IPS DF 4.7 (cell line): ENCODE data around the gene DLK1.

ENCODE experiments used
- DNase-seq: peaks from one replicate; pipeline ENCODE4 v3.0.0-alpha.2; 2013; ENCODE audit warnings: low spot score; ENCODE audit errors: extremely low read depth

DLK1 gene

GRCh38 chr14:100693877-100694578 lies 32.7 kb upstream of the DLK1 start:
- DNase-seq, result no peak

DNA sequence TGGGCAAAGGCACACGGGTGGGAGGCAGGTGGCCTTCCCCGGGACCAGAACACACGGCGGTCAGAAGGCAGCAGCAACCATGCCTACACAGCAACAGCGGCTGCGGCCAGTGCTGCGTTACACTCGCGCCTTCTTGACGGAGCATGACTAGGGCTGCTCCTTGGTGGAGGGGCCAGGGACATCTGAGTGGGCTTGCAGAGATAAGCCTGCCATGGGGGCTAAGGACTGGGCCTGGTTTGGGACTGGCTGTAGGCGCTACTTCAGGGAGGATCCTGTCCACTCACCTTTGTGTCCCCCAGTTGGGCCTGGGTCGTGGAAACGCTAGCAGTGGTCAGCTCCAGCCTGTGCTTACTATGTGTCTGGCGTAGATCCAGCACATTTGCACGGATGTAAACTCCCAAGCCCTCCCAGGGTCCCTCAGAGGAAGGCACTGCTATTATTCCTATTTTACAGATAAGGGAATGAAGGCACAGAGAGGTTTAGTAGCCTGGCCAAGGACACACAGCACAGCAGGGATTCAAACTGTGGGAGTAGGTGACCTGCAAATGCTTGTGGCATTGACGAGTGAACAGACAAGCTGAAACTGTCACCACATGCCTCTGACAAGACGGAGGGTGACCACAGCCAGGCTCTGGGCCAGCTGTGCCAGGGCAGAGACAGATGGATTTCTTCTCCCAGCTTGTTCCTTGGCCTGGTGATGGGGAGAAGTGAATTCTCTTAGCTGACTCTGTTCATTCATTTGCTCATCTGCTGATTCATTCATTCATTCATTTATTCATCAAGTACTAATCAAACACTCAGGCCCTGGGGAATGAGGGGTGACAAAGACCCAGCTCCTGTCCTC lies 31.9 kb upstream of the DLK1 start:
- no peak for DNase-seq

GRCh38 chr14:100695423-100695738 lies 31.3 kb upstream of the DLK1 start:
- DNase-seq, result no peak

DNA sequence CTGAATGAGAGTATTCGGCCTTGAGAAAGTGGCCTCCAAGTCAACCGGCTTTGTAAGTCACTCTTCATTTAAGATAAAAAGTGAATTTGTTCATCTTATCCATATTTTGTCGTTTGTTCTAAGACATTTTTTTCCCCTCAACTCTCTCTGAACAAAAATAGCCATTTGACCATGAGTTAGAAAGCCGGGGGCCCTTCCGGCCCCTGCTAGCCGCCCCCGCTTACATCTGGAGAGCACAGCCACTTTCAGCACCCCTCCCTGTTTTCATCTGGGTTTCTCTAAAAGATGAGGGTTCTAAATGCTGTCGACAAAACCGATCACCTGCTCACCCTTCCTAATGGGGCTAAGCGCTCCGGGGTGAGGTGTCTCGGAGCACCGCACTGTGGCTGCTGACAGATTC lies 30.7 kb upstream of the DLK1 start:
- no peak for DNase-seq

GRCh38 chr14:100696590-100696989 lies 30.1 kb upstream of the DLK1 start:
- DNase-seq, result no peak

GRCh38 chr14:100698066-100698465 lies 28.6 kb upstream of the DLK1 start:
- DNase-seq, result no peak

DNA sequence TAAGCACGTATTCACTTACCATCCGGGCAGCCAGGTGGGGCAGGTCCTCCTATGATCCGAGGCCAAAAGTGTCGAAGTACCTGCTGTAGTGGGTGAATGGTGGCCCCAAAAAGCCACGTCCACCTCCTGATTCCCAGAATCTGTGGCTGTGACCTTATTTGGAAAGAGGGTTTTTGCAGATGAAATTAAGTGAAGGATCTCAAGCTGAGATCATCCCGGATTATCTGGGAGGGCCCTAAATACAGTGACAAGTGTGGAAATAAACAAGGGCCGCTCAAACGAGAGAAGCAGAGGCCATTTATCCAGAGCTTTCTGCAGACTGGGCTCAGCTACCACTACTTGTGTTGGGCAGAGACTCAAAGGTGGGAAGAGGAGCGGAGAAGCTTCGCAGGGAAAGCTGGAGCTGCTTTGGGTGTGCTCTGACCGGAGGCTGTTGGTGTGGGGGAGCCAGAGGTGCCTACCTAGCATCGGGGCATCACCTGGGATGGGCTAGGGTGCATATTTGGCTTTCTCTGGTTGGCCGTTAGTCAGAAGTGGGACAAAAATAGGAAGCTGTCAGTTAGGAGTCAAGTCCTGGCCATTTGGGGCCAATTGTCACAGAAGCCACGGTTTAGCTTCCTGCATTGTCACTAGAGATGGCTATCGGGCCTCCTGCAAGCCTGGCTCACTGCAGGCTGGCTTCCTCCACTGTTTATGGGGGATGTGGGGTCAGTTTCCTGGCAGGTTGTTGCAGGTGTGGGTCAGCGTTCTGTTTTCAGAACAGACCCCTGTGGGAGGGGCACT lies 27.8 kb upstream of the DLK1 start:
- DNase-seq, result no peak

DNA sequence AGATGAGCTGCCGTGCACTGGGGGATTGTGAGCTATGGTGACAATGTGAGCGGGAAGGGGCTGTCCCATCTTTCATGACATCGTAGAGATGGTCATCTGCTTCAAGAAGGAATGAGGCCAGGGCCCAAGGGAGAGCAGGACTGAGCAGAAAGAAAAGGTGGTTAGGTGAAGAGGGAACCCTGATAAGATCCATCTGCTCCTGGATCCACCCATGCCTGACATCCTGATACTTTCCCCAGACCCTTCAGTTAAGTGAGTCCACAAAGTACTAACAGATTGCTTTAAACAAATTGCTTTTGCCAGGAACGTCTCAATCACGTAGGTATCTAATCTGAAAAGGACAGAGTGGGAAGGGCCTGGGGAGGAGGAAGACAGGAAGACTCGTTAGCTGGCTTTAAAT lies 25.4 kb upstream of the DLK1 start:
- no peak for DNase-seq

- no peak for DNase-seq
These were observed 24.1 kb upstream of the DLK1 start for GRCh38 chr14:100702590-100702989.

GRCh38 chr14:100703386-100704220 lies 23.1 kb upstream of the DLK1 start:
- DNase-seq, result no peak

DNA sequence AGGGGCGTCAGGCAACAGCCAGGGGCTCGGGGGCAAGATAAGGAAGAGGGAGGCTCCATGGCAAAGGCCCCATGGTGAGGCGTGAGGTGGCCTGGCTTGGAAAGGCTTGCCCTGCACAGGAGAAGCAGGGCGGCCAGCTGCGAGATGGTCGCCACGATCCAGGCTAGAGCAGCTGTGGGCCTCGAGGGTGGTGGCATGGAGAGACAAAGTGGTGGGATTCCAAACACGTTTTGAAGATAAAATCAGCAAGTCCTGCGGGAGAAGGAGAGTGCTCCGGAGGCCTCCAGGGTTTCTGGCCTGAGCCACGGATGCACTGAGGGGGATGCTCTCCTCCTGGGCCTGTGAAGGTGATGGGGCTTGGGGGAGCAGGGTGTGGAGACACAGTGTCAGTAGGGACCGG lies 20.5 kb upstream of the DLK1 start:
- no peak for DNase-seq

DNA sequence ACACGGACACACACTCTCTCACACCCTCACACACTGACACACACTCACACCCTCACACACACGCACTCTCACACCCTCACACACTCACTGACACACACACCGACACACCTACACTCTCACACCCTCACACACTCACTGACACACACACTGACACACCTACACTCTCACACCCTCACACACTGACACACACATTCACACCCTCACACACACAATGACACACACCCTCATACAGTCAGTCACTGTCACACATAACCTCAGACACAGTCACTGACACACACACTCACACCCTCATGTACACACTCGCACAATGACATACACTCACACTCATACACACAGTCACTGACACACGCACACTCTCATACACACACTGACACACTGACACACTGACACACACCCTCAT lies 19.8 kb upstream of the DLK1 start:
- DNase-seq, result no peak

DNA sequence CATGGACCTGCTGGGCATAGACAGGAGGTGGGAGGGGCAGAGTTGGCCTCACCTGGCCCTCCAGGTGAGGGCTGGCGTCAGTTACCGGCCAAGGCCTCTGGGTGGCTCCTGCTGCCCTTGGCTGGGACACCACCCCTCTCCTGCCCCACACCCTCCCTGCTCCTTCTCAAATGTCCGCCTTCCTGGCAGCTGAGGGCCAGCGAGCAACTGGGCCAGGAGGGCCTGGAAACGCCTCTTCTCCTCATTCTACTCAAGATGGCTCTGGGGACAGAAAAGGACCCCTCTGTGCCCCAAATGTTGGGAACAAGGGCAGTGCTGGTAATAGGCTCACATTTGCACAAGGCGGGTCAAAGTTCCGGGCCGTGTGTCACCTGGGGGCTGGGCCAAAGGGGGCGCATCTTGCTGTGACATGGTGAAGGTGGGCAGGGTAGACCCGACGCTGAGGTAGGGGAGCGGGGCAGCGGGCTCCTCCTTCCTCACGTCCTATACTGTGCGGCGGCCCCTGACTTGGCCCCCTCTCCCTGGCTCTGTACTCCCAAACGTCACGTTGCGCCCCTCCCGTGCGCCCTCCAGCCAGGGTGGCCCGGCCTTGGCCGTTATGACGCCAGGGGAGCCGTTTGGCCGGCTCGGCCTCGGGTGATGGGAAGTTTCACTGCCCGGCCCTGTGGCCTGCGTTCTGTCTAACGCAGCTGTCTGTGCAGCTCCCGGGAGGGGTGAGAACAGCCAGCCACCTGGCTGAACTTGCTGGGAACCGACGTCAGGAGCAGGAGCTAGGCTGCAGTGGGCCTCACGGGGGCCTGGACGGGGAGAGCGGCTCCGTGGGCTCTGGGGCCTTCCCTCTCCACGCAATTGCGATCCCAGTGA lies 18.0 kb upstream of the DLK1 start:
- DNase-seq, result peak; percentile 58

- no peak for DNase-seq
These were observed 17.1 kb upstream of the DLK1 start for GRCh38 chr14:100709289-100710284.

DNA sequence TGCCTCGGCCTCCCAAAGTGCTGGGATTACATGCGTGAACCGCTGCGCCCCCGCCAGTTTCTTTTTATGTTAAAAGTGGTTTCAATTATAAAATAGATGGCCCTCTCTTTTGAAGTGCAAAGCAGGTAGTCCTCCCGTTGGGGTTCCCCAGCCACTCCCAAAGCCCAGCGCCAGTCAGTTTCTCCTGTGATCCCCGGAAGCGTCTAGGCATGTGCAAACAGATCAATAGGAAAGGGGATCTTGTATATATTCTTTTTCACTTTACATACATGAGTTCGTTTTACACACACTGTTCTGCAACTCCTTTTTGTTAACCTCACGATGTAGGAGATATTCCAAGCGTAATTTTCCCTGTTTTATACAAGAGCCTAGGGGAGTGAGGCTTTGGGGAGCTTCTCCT lies 16.3 kb upstream of the DLK1 start:
- DNase-seq, result no peak

DNA sequence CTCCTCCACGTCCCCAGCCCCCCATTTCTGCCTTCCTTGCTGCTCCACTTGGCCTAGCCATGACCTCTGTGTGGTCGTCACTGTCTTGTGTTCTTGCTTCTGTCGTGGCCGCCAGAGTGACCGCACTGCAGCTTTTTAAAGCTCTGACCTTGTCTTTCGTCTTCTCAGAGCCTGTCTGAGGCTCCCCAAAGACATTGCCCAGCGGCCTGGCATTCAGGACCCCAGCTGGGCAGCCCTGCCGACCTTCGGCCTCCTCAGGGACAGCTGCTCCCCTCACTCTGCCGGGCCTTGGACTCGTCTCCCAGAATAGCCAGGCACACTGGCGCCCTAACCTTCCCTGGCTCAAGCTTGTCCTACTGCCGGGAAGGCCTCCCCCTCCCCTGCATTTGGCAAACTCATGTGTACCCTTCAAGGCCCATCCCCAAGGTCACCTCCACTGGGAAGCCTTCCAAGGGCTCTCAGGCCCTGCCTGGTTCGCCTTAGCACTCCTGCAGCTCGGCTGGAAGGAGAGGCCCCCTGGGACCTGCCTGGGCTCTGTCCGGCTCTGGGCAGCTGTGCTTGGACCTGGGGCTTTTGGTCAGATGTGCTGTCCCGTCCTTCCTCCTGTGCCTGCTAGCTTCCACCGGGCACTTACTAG lies 15.7 kb upstream of the DLK1 start:
- no peak for DNase-seq

DNA sequence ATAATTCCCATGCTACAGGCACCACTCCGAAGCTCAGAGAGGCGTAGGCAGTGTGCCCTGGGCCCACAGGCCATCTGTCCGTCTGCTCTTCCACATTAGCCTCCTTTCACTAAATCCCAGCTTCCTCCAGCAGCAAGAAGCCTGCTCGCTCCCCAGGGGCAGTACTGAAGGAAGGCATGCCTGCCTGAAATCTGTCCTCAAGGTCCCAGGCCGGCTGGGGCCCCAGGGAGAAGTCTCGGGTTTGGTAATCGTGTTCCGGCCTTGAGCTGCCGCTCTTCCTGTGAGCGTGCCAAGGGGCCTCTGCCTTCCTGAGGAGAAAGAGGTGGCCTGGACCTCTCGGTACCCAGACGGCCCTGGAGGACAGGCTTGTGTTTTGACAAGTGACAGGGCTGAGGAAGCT lies 15.2 kb upstream of the DLK1 start:
- no peak for DNase-seq

GRCh38 chr14:100712490-100712889 lies 14.2 kb upstream of the DLK1 start:
- DNase-seq, result no peak

DNA sequence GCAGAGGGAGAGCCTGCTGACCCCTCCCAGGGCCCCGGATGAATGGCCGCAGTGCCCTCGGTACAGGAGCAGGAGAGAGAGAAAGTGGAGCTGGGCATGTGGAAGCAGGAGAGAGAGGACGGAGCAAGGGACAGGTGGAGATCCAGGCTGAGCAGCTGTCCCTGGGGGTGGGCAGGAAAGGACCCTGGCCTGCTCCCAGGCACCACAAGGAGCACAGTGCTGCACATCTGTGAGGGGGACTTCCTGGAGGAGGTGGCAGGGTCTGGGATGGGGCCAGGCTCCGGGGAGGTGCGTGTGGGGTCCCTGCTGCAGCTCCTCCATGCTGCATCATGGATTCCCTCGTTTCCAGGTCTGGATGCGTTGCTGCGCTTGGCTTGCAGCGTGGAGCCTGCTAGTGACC lies 13.0 kb upstream of the DLK1 start:
- no peak for DNase-seq
